ENCODE data around the gene SYNE2.

The SYNE2 gene

DNA sequence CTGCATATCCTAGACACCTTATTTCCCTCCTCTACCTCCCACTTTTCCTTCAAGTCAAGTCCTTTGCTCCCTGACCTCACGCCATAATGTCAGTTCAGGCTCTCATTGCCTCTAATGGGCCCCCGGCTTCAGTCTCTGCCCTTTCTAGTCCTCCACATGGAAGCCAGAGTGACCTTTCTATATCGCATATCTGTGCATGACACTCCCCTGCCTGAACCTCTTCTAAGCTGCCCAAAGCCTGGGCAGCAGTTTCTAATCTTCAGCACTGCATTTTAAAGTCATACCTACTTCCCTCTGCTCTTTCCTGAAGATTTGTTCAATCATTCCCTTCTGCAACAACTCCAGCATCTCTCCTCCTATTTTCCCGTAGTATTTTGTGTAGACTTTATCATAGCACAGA, 395.9 kb downstream of the SYNE2 start:
- no peak overlapping the region for H3K27ac ChIP-seq
- no peak overlapping the region for H2AFZ ChIP-seq (ENCODE audit: low read depth)
- no peak overlapping the region for H3K9ac ChIP-seq
- no peak for TF ChIP-seq CTCF (conservative IDR thresholded peaks at IDR 0.05; ENCODE audit: low read depth, low read length)
- no peaks in the 10 kb centered on the region for H3K79me2 ChIP-seq (ENCODE audit: insufficient read depth, low read depth)
- no peaks in the 10 kb centered on the region for H4K20me1 ChIP-seq (ENCODE audit: insufficient read depth)
- no peak overlapping the region for H3K4me2 ChIP-seq
- no peak overlapping the region for H3K4me3 ChIP-seq (IDR thresholded peaks at IDR 0.05; ENCODE audit: insufficient read depth, low read depth, low read length)
- no peaks in the 10 kb centered on the region for H3K36me3 ChIP-seq (ENCODE audit: insufficient read depth)
- H3K27me3 ChIP-seq (ENCODE audit: insufficient read depth, low read depth): no peaks in the 10 kb centered on the region
- H3K4me1 ChIP-seq (ENCODE audit: low read depth, poor library complexity, severe bottlenecking): no peaks in the 10 kb centered on the region

- H3K27ac ChIP-seq: no peak overlapping the region
- no peak overlapping the region for H2AFZ ChIP-seq (ENCODE audit: low read depth)
- TF ChIP-seq CTCF (conservative IDR thresholded peaks at IDR 0.05; ENCODE audit: low read depth, low read length): no peak
- H3K79me2 ChIP-seq (ENCODE audit: insufficient read depth, low read depth): no peaks in the 10 kb centered on the region
- H3K4me3 ChIP-seq (IDR thresholded peaks at IDR 0.05; ENCODE audit: insufficient read depth, low read depth, low read length): no peak overlapping the region
- H3K27me3 ChIP-seq (ENCODE audit: insufficient read depth, low read depth): no peaks in the 10 kb centered on the region
- no peaks in the 10 kb centered on the region for H3K36me3 ChIP-seq (ENCODE audit: insufficient read depth)
- H3K4me1 ChIP-seq (ENCODE audit: low read depth, poor library complexity, severe bottlenecking): no peaks in the 10 kb centered on the region
- no peaks in the 10 kb centered on the region for H4K20me1 ChIP-seq (ENCODE audit: insufficient read depth)
- no peak overlapping the region for H3K9ac ChIP-seq
- H3K4me2 ChIP-seq: no peak overlapping the region
Measured at GRCh38 chr14:64249363-64249762, 396.6 kb downstream of the SYNE2 start.

GRCh38 chr14:64253672-64254071, 400.9 kb downstream of the SYNE2 start:
- H2AFZ ChIP-seq (ENCODE audit: low read depth): no peak overlapping the region
- no peak overlapping the region for H3K4me2 ChIP-seq
- H3K27ac ChIP-seq: no peak overlapping the region

DNA sequence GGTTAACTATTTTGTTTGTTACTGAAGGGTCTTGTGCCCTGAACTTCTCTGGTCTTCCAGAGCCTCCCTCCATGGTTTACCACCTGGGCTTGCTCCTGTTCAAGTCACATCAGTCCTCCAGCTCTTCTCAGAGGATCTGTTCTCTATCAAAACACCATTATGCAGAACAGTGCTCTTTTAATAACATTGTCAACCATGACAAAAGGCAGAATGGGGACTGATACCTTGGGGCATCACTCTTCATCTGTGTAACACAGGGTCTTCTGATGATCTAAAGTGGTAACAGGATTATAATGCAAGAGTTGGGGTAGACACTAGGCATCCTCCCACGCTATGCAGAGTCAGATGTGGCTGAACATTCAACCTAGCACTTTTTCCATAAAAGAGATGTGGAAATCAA, 403.0 kb downstream of the SYNE2 start:
- TF ChIP-seq CTCF (conservative IDR thresholded peaks at IDR 0.05; ENCODE audit: low read depth, low read length): no peak
- Histone ChIP-seq H3K36me3 (ENCODE audit: insufficient read depth) (no peaks in the 10 kb centered on the region), H3K4me3 (IDR thresholded peaks at IDR 0.05; ENCODE audit: insufficient read depth, low read depth, low read length) (no peak overlapping the region), H3K27me3 (ENCODE audit: insufficient read depth, low read depth) (no peaks in the 10 kb centered on the region), H2AFZ (ENCODE audit: low read depth) (no peak overlapping the region), H3K79me2 (ENCODE audit: insufficient read depth, low read depth) (no peaks in the 10 kb centered on the region), H3K4me2 (no peak overlapping the region), H3K9ac (no peak overlapping the region), H3K27ac (no peak overlapping the region), H4K20me1 (ENCODE audit: insufficient read depth) (no peaks in the 10 kb centered on the region), H3K4me1 (ENCODE audit: low read depth, poor library complexity, severe bottlenecking) (no peaks in the 10 kb centered on the region)

More at GRCh38 chr14:64253672-64254071, 400.9 kb downstream of the SYNE2 start:
- Histone ChIP-seq H3K4me3 (IDR thresholded peaks at IDR 0.05; ENCODE audit: insufficient read depth, low read depth, low read length) (no peak overlapping the region), H3K36me3 (ENCODE audit: insufficient read depth) (no peaks in the 10 kb centered on the region), H3K4me1 (ENCODE audit: low read depth, poor library complexity, severe bottlenecking) (no peaks in the 10 kb centered on the region), H3K9ac (no peak overlapping the region), H3K27me3 (ENCODE audit: insufficient read depth, low read depth) (no peaks in the 10 kb centered on the region), H4K20me1 (ENCODE audit: insufficient read depth) (no peaks in the 10 kb centered on the region), H3K79me2 (ENCODE audit: insufficient read depth, low read depth) (no peaks in the 10 kb centered on the region)
- no peak for TF ChIP-seq CTCF (conservative IDR thresholded peaks at IDR 0.05; ENCODE audit: low read depth, low read length)

All from KMS-11 (cell line).